Gastroesophageal sphincter (tissue), 3 donors: Measurements from ENCODE around the gene KBTBD2.
"Not testable (repeated sequence)": the region's sequence is repeated elsewhere in the genome, so short reads cannot be mapped to it uniquely, and the experiment has no call there.

Experiments
- POLR2AphosphoS5 ChIP-seq: sonication (generic); formaldehyde crosslinking; IDR thresholded peaks from one replicate; pipeline ENCODE4 v1.6.1; 2017; ENCODE audit warnings: antibody characterized with exemption
- TF ChIP-seq, protein P1 (sequence below), 4 experiments: fragments of 200-600 bp in 2 of 4; fragments of 450-650 bp in 2 of 4; sonication (generic) in 1 of 4; IDR thresholded peaks; one replicate each; pipeline ENCODE4 v1.5.1; 2017 to 2019; ENCODE audit warnings: antibody characterized with exemption in 4 of 4, mild to moderate bottlenecking in 2 of 4, moderate library complexity in 2 of 4

DNA sequence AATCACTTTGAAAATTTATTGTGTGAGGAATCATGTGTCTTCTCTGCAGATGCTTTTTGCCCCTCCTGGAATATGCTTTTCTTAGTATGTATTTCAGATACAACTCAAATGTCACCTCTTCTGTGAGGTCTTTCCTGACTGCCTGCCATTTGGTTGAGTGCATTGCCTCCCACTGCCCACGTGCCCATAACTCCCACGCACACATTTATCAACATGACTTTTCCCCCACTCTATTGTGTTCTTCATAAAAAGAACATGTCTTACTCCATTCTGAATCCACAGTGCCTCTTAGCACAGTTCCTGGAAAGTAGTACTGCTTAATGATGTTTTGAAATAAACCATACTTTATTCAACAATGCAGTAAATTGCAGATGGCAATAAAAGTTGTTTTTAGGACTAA, 42.9 kb downstream of the KBTBD2 start:
- TF ChIP-seq, protein P1, sequence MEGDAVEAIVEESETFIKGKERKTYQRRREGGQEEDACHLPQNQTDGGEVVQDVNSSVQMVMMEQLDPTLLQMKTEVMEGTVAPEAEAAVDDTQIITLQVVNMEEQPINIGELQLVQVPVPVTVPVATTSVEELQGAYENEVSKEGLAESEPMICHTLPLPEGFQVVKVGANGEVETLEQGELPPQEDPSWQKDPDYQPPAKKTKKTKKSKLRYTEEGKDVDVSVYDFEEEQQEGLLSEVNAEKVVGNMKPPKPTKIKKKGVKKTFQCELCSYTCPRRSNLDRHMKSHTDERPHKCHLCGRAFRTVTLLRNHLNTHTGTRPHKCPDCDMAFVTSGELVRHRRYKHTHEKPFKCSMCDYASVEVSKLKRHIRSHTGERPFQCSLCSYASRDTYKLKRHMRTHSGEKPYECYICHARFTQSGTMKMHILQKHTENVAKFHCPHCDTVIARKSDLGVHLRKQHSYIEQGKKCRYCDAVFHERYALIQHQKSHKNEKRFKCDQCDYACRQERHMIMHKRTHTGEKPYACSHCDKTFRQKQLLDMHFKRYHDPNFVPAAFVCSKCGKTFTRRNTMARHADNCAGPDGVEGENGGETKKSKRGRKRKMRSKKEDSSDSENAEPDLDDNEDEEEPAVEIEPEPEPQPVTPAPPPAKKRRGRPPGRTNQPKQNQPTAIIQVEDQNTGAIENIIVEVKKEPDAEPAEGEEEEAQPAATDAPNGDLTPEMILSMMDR (IDR thresholded peaks at IDR 0.05), result not testable (repeated sequence)
- not testable (repeated sequence) for TF ChIP-seq POLR2AphosphoS5
